IPS-NIHi7 (cell line): ENCODE measurements around the gene ADAMTS2.

Experiments used
- DNase-seq: peaks from one replicate; pipeline ENCODE4 v3.0.0; 2012; ENCODE audit warnings: mixed read lengths; ENCODE audit errors: extremely low spot score

Gene ADAMTS2

DNA sequence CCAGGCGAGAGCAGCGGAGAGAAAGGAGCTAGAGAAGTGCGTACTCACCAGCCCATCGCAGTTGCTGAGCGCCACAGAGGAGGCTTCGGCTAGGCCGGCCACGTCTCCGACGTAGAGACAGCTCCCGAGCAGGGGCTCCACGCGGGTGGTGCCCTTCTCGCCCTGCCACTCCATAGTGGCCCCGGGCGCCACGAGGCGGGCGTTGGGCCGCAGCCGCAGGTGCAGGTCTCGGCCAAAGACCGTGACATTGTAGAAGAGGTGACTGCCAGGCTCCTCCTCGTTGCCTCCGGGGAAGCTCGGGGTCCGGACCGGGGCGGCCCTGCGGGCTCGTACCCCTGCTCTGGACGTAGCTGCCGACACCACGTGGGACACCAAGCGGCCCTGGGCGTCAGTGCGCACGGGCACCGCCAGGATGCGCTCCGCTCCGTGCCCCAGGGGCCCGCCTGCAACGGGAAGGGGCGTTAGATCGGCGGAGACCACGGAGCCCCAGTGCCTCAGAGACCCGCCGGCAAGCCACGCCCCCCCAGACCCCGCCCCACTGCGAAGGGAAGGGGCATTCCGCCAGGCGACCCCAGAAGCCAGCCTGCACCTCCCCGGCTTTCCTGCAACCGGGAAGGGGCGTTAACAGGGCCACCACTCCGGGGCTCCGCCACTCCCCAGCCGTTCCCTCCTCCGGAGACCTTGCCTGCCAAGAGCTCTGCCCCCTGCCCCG lies 1.4 kb downstream of the ADAMTS2 start:
- DNase-seq = peak; percentile 83

DNA sequence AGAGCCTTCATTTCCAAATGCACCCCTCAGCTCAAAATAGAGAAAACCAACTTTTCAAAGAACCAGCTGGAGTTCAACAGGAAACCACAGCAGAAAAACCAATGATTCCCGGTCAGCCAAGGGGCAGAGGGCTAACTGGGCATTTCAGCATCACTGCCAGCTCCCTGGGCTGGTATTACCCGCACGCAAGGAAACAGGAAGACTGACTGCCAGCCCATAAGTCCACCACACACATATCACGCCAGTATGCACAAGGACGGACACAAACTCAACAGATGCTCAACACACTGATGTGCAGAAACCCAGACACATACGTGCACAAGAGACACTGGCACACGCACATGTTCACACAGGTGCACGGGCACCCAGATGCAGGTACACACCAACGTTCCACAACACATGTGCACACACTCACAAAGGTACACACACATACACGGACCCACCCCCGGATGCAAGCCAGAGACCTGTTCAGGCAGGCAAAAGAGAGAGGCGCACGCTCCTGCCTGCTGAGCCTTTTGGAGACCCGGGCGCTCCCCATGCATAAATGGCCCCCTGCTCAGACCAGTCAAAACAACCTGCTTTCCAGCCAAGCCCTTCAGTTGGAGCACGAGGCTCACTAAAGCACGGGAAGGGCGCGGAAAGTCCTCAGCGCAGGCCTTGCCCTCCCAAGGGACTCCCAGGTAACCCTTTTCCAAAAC lies 2.1 kb downstream of the ADAMTS2 start:
- DNase-seq = no peak

DNA sequence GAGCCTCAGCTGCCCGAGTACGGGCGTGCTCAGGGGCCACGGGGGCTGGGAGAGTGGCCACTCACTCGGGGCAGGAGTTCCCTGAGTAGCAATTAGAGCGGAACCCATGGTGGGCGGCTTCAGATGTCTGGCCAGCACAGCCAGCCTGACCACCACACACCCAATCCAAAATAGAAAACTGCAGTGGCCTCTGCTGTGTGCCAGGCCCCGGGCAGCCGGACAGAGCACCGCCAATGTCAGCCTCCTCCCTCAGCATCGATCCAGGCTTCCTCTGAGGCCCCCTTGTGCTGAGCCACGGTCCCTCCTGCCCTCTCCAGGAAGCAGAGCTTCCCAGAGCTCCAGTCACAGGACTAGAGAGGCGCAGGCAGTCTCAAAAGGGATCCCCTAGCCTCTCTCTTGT lies 2.7 kb downstream of the ADAMTS2 start:
- DNase-seq = peak; percentile 55

DNA sequence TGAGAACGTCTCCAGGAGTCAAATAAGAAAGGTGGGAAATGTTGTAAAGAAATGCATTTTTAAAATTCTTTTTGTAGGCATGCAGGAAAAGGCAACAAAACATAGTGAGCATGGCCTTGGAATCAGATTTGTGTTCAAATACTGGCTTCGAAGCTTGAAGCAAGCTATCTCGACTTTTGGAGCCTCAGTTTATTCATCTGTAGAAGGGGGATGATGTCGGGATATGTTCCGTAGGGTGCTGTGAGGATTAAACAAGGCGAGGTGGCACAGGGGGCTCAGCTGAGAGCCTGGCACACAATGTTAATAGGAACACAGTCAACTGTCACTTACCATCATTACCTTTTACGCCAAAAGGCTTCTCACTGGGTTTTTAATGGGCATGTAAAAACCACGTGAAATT lies 4.8 kb downstream of the ADAMTS2 start:
- no peak for DNase-seq

DNA sequence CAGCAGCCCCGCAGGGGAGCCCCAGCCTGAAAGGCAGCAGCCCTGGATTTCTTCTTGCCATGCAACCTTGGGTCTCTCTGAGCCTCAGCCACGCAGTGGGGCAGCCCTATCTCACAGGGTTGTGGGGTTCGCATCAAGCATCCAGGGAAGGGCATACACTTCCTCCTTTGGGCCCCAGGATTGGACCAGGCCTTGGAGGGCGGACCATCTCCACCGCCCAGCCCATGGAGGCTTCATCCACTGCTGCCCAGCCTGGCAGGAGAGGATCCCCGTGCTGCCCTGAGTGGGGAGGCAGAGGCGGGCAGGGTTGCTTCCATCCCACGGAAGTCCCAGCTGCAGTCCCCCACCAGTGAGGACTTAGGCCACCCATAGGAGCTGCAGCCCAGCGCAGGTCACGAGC lies 5.3 kb downstream of the ADAMTS2 start:
- no peak for DNase-seq

DNA sequence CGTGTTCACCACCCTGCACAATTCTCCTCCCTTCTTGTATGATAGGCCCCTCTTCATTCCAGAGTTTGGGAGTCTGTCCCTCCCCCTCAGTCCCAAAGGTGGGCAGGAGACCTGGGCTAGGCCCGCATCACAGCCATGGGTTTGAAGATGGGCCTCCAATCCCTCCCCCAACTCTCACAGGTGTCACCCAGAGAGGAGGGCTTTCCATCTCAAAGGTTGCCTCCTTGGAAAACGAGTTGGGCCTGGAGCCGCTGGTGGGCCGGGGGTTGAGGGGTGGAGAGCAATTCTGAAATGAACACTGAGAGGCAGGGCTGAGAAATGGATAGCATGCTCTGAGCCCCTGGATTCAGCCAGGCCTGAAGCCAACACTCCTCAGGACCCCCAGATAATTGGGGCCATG lies 6.2 kb downstream of the ADAMTS2 start:
- DNase-seq = no peak

DNA sequence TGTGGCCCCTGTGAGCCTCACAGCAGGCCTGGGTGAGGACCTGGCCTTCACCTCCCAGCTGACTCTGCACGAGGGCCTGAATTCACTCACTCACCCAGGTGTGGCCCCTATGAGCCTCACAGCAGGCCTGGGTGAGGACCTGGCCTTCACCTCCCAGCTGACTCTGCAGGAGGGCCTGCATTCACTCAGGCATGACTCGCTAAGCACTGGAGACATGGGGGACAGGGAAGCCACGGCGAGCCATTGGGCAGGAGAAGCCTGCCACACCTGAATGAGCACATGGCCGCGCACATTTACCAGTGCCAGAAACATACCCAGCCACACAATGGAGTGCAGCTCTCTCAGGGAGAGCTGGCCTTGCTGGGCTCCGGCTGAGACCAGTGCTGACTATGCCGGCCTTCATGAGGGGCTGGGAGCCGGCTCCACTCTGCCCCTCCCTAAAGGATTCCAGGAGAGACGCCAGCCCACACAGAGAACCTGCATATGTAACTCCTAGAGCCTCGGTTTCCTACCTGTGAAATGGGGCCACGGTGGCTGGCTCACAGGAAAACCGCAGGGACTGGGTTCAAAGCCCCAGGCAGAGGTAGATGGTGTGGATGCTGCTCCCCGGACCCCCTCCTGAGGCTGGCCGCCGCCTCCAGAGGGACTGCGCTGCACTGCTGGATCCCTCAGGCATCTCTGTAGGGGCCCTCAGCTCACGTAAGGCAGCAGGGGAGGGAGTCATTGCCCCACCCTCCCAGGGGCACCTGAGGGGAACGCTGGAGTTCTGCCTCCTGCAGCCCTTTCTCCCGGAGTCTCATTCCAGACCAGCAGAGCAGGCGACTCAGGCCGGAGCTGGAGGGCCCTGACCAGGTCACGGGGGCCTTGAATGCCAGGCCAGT lies 7.2 kb downstream of the ADAMTS2 start:
- DNase-seq = no peak

DNA sequence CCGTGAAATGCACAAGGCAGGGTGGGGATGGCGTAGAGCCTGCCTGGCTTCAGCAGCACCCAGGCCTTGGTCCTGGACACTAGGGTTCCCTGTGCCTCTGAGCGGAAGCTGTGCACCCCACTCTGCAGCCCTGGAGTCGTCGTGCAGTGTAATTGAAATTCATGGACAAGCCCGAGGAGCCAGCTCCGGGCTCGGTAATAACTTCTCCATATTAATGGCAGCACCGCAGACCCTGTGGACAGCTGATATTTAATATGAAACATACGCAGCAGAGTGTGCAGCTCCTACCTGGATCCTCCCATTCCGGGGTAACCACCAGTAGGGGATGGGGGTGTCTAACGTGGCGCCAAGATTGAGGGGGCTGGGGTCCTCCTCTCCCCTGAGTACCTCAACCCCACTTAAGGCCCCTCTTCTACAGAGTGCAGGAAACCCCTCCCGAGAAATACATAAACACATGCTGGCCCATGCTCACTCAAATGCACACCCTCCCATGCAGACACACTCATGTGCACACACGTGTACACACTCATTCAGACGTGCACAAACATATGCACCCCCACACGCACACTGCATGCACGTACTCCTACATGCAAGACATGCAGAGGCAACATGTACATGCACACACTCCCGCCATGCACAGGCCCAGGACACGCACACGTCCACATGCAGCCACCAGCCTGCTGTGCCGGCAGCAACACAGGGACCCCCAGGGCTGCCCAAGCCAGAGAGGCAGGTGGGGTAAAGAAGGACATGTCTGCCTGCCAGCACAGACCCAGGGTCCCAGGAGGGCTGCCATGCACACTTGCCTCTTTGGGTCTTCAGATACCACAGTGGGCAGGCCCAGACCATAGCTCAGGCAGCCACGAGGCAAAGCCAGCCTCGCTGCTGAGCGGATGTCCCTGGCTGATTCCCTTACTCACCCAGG lies 8.1 kb downstream of the ADAMTS2 start:
- DNase-seq = no peak

DNA sequence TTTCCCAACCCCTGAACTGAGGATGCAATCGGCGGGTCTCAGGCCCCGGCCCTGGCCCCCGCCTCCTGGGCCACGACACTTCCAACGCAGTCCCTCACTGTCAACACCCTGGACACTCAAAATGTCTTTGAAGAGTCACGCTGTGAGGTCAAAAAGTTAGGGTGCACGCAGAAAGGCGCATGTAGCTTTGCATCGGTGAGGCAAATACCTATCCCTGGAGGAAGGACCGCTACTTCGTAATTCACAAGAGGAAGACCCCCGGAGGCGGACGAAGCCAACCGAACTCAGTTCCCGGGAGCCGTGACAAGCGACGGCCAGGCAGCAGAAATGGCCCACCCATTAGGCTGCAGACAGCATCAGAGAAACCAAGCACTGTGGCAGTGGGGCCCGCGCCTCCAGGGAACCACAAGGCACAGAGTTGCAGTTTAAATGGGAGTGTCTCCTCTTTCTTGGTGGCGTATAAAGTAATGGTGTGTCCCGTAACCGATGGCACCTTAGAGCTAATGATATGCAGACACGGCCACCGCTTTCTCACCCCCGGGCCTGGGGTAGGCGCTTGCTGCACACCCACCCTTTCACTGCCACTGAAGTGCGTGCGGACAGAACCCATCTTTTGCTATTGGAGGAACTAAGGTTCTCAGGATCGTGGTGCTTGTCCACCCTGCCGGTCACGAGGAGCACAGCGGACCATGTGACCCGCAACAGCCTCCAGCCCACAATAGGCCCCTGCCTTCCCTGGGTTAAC lies 9.0 kb downstream of the ADAMTS2 start:
- DNase-seq = peak; percentile 45

DNA sequence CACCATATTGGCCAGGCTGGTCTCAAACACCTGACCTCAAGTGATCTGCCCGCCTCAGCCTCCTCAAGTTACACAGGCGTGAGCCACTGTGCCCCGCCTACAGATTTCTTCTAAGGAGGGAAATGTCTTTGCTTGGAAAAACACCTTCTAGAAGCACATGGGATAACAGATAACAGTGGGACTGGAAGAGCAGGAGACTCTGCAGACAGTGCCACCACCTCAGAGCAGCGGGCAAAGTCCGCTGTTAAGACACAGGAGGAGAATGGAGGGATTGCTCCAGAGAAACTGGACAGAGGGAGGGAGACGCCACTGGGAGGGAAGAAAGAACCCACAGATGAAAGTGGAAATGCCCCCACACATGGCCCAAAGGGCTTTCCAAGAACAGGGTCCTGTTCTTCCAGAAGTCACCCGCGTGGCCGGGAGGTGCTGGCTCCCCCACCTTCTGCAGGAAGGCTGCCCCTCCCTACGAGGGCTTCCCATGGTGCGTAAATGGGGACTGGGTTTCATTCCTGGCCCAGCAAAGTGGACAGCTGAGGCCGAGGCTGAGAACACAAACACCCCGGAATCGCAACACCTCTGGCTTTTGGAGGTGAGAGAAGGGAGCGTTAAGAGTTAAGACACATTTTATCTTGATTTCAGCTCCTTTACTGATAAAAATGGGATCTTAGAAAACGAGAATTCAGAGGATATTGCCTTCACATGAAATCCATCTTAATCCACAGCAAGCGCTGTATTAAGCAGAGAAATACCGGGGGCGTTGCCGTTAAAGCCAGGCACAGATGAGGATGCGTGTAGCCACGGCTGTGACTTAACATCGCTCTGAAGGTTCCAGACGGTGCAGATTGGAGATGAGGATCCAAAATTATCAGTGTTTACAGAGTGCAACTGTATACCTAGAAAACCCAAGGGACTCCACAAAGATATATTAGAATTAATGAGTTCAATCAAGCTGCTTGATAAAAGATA lies 11.2 kb downstream of the ADAMTS2 start:
- DNase-seq = no peak

DNA sequence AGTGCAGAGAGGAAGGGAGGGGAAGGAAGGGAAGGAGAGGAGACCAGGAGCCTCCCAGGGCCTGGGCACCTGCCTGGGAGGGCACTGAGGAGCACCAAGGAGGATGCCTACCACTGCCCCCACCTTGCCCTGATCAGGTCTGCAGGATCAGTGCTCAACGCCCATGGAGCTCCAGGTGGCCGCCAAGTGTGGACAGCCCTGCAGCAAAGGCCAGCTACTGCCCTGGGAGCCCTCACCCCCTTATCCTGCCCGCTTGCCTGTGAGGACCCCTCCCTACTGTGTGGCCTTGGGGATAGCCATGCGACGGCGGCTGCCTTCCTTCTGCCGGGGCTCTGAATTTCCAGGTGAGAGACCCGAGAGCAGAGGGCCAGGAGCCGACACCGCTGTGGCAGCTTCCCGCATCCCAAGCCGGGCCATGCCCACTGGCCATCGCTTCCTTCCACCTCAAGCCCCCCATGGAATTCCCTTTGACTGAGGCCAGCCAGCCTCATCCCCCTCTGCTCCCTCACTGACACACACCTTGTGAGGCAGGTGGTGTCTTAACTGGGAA lies 12.4 kb downstream of the ADAMTS2 start:
- DNase-seq = no peak

DNA sequence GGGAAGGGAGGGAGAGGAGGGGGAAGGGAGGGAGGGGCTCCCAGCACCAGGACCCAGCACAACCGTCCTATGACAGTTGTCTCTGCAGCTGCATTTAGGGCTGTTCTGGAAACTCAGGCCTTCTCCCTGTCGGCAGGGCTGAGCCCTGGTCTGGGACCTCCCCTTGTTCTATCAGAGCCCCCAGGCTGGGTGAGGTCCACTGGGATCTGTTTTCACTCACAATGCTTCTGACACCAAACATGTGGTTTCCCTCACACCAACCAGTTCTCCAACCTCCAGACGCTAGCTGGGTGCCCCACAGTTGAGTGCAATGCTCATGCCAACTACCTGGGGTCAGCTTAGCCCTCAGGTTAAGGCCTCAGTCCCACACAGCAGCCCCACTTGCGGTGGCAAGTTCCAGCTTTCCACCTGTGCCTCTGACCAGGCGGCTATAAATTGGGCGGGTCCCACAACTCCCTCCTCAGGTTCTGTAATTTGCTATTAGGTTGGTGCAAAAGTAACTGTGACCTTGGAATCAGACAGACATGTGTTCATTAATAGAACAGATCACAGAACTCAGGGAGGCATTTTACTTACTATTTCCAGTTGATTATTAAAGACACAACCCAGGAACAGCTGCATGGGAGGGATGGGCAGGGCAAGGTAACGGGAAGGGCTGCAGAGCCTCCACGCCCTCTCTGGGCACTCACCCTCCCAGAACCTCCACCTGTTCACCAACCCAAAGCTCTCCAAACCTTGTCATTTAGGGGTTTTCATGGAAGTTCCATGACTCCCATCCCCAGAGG lies 13.5 kb downstream of the ADAMTS2 start:
- DNase-seq = no peak

DNA sequence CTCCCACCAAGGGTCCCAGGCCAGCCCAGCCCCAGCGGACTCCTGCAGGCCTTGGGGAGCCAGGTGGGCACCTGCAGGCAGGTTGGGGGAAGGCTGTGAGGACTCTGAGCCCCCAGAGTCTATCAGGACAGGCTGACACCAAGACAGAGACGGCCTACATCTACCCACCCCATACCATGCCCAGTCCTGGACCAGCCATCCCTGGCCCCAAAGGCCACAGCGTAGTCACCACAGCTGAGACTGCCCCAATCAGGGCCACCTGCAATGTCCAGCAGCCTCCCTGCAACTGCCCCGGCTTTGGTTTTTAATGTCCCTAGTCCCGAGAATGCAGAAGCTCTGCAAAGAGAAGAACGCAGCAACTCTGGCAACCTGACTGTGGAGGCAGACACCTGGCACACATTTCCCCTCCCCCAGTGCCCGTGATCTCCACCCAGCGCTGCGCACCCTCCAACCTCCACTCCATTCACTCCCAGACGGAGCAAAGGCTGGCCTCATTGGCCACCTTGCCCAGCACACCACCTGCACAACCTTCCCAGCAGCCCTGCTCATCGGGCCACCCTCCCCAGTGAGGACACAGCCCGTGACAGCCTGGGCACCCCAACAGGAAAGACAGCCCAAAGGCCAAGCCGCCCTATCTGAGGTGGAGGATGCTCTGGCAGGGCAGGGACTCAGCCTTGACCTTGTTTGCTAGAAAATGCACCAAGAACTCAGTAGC lies 14.9 kb downstream of the ADAMTS2 start:
- DNase-seq = no peak

DNA sequence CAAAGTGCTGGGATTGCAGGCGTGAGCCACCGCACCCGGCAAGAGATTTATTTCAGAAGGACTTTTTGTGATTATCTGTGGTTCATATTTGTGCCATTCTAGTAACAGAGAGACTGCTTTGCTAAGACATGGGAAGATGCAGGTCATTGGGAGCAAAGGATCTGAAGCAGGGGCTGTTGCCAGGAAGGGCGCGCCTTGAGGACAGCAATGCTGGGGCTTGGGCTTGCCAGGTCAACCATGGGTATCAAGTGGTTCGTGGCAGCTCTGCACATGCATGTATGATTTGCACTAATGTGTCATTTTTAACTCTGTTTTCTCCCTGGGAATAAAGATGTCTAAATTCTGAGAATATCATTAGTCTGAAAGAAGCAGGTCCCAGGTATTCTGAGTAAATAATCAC lies 17.0 kb downstream of the ADAMTS2 start:
- no peak for DNase-seq

DNA sequence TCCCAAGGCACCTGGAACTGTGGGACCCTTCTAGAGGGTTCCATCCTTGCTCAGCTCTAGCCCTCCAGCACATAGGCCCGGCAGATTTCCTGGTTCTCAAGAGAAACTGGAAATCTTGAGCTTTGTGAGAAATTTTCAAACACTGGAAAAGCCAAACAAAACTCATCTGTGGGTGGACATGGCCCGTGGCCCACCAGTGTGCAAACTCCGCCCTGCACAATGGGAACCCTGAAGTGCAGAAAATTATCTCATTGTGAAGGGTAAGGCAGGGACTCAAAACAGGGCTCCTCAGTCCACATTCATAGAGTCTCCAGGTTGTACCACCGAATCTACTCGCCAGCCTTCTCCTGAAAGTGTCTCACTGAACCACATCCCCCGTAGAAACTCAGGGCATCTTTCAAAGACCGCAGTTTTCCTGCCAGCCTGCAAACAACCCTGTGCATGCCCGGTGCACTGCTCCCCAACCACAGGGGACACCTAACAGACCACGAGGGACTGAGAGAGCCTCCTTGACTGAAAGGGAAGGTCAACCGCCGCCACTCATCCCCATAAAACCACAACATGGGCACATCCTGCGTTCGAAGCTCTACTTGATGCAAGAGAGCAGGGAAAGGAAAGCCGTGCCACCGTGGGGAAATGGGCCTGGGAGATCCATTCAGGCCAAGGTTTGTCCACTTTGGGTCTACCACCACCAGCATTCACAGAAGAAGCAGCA lies 18.1 kb downstream of the ADAMTS2 start:
- no peak for DNase-seq

DNA sequence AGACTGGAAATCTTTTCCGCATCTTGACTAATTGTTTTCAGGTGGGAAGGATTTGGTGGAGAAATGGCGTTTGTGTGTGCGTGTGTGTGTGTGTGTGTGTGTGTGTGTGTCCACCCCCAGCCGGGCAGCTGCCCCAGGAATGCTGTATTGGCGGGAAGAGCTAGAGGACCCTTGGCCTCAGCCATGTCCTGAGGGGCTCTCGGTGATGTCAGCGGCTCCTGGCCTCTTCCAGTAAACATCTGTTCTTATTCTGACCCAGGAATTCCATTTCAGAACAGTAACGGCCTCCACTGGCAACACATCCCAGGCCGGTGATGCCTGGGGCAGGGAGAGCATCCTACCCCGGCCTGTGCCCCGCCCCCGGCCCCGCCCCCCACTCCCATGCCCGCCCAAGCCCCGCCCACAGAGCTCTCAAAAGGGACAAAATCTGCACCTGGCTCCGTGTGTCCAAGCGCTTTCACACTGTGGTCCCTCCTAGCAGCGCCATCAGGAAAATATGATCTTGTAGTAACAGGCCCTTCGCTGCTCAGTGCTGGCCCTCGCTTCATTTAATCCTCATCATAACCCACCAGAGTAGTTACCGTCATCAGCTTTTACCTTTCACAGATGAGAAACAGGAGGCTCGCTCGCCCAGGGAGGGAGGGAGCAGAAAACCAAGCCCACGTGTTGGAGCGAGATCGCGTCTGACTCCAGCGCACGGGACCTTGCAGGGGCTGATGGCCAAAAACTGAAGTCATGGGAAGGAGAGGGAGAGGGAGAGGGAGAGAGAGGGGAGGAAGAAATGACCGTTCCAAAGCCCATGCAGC lies 18.9 kb downstream of the ADAMTS2 start:
- peak; percentile 94 for DNase-seq
